A549 (cell line): ENCODE results near the gene ADGRL3.

ENCODE experiments used
- CTCF ChIP-seq: fragments of >200 bp; sonication (Bioruptor Twin); formaldehyde crosslinking; IDR thresholded peaks from 3 replicates; pipeline ENCODE4 v1.5.1; 2016
- EHF ChIP-seq: fragments of 250-450 bp; sonication (Bioruptor Pico); IDR thresholded peaks from 2 replicates; pipeline ENCODE4 v1.5.0; 2020; ENCODE audit warnings: mild to moderate bottlenecking
- EP300 ChIP-seq, 2 experiments: fragments of >200 bp; sonication (Bioruptor Twin); formaldehyde crosslinking; IDR thresholded peaks; 2 replicates in 1 of 2; 3 replicates in 1 of 2; pipeline ENCODE4 v1.6.1; 2016 to 2017
- HDAC2 ChIP-seq: fragments of 200-600 bp; sonication (generic); IDR thresholded peaks from 2 replicates; pipeline ENCODE4 v1.6.1; 2016
- HOXA7 ChIP-seq: fragments of 250-450 bp; sonication (Bioruptor Pico); IDR thresholded peaks from 2 replicates; pipeline ENCODE4 v1.5.0; 2020; ENCODE audit warnings: mild to moderate bottlenecking, moderate library complexity
- JUN ChIP-seq, 2 experiments: fragments of >200 bp; sonication (Bioruptor Twin); formaldehyde crosslinking; IDR thresholded peaks; 2 replicates in 1 of 2; 3 replicates in 1 of 2; pipeline ENCODE4 v1.6.1; 2016 to 2017
- JUNB ChIP-seq: fragments of >200 bp; sonication (Bioruptor Twin); formaldehyde crosslinking; IDR thresholded peaks from 2 replicates; pipeline ENCODE4 v1.6.1; 2016
- POLR2A ChIP-seq: IDR thresholded peaks from 2 replicates; pipeline ENCODE4 v1.6.1; 2012; ENCODE audit warnings: mild to moderate bottlenecking, low read length
- POLR2AphosphoS2 ChIP-seq: conservative IDR thresholded peaks from 2 replicates; pipeline ENCODE4 v1.6.1; 2012; ENCODE audit warnings: low read length, improper control_type of control experiment, inconsistent platforms
- RAD21 ChIP-seq, 2 experiments: fragments of >200 bp in 1 of 2; sonication (Bioruptor Twin) in 1 of 2; formaldehyde crosslinking in 1 of 2; IDR thresholded peaks in 1 of 2; conservative IDR thresholded peaks in 1 of 2; 2 replicates in 1 of 2; 3 replicates in 1 of 2; pipeline ENCODE4 v1.6.1; 2012 to 2018; ENCODE audit warnings: inconsistent platforms in 1 of 2
- SMC3 ChIP-seq: fragments of >200 bp; sonication (Bioruptor Twin); formaldehyde crosslinking; IDR thresholded peaks from 3 replicates; pipeline ENCODE4 v1.6.1; 2018; ENCODE audit warnings: inconsistent platforms
- USF2 ChIP-seq: fragments of 450-650 bp; IDR thresholded peaks from 2 replicates; pipeline ENCODE4 v1.6.1; 2014; ENCODE audit warnings: antibody characterized with exemption
- TF ChIP-seq, protein P1 (sequence below): fragments of 200-600 bp; sonication (generic); IDR thresholded peaks from 2 replicates; pipeline ENCODE4 v1.6.1; 2016; ENCODE audit warnings: antibody characterized with exemption, mild to moderate bottlenecking, moderate library complexity

- TF ChIP-seq CTCF (no peak), RAD21 (conservative IDR thresholded peaks at IDR 0.05 in 1 of 2, IDR thresholded peaks at IDR 0.05 in 1 of 2) (no peak), EP300 (IDR thresholded peaks at IDR 0.05) (no peak), HOXA7 (no peak), EHF (CRISPR knock-in tag) (no peak), SMC3 (no peak), USF2 (no peak), POLR2A (no peak), JUN (IDR thresholded peaks at IDR 0.05) (no peak), POLR2AphosphoS2 (no peak), HDAC2 (no peak), JUNB (no peak)
- TF ChIP-seq, protein P1, sequence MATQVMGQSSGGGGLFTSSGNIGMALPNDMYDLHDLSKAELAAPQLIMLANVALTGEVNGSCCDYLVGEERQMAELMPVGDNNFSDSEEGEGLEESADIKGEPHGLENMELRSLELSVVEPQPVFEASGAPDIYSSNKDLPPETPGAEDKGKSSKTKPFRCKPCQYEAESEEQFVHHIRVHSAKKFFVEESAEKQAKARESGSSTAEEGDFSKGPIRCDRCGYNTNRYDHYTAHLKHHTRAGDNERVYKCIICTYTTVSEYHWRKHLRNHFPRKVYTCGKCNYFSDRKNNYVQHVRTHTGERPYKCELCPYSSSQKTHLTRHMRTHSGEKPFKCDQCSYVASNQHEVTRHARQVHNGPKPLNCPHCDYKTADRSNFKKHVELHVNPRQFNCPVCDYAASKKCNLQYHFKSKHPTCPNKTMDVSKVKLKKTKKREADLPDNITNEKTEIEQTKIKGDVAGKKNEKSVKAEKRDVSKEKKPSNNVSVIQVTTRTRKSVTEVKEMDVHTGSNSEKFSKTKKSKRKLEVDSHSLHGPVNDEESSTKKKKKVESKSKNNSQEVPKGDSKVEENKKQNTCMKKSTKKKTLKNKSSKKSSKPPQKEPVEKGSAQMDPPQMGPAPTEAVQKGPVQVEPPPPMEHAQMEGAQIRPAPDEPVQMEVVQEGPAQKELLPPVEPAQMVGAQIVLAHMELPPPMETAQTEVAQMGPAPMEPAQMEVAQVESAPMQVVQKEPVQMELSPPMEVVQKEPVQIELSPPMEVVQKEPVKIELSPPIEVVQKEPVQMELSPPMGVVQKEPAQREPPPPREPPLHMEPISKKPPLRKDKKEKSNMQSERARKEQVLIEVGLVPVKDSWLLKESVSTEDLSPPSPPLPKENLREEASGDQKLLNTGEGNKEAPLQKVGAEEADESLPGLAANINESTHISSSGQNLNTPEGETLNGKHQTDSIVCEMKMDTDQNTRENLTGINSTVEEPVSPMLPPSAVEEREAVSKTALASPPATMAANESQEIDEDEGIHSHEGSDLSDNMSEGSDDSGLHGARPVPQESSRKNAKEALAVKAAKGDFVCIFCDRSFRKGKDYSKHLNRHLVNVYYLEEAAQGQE, result no peak
Observed at GRCh38 chr4:61177367-61177766, 22.8 kb upstream of the ADGRL3 start.
